GM23248 (cell line): ENCODE measurements around the gene UBTD2. TPM values are rescaled to one million over a fixed set of nuclear protein-coding genes. Genes with fewer than 3 reads are reported as not detected.
A peak's percentile ranks its signal among the peaks of the same experiment; 100 is the strongest.

Experiments
- DNase-seq: peaks from one replicate; pipeline ENCODE4 v3.0.0-alpha.2; 2015
- H2AFZ ChIP-seq: fragments of 200-600 bp; sonication (generic); 2 replicates; pipeline ENCODE4 v1.6.1; 2016; ENCODE audit warnings: antibody characterized with exemption
- H3F3A ChIP-seq: fragments of 200-600 bp; sonication (generic); 2 replicates; pipeline ENCODE4 v1.6.1; 2016; ENCODE audit warnings: mild to moderate bottlenecking, antibody characterized with exemption, mixed run types; ENCODE audit not compliant: insufficient read depth
- H3K27ac ChIP-seq: fragments of 200-600 bp; sonication (generic); 2 replicates; pipeline ENCODE4 v1.5.1; 2016; ENCODE audit warnings: mild to moderate bottlenecking
- H3K27me3 ChIP-seq: fragments of 200-600 bp; sonication (generic); replicated peaks from 2 replicates; pipeline ENCODE4 v1.6.1; 2016; ENCODE audit warnings: mild to moderate bottlenecking; ENCODE audit not compliant: insufficient read depth
- H3K36me3 ChIP-seq: fragments of 200-600 bp; sonication (generic); 2 replicates; pipeline ENCODE4 v1.6.1; 2016; ENCODE audit warnings: low read depth, mild to moderate bottlenecking
- H3K4me1 ChIP-seq: fragments of 200-600 bp; sonication (generic); 2 replicates; pipeline ENCODE4 v1.6.1; 2016; ENCODE audit warnings: mild to moderate bottlenecking; ENCODE audit not compliant: insufficient read depth
- H3K4me2 ChIP-seq: fragments of 200-600 bp; sonication (generic); one replicate; pipeline ENCODE4 v1.6.1; 2016; ENCODE audit warnings: mild to moderate bottlenecking; ENCODE audit not compliant: unreplicated experiment
- H3K4me3 ChIP-seq: fragments of 200-600 bp; sonication (generic); 2 replicates; pipeline ENCODE4 v1.5.1; 2016; ENCODE audit warnings: mild to moderate bottlenecking
- H3K79me2 ChIP-seq: fragments of 200-600 bp; sonication (generic); 2 replicates; pipeline ENCODE4 v1.6.1; 2016; ENCODE audit warnings: mild to moderate bottlenecking; ENCODE audit not compliant: insufficient read depth
- H3K9ac ChIP-seq: fragments of 200-600 bp; sonication (generic); 2 replicates; pipeline ENCODE4 v1.6.1; 2016; ENCODE audit warnings: mild to moderate bottlenecking
- H3K9me2 ChIP-seq: fragments of 200-600 bp; sonication (generic); 2 replicates; pipeline ENCODE4 v1.6.1; 2016; ENCODE audit warnings: mixed run types, mild to moderate bottlenecking, moderate library complexity; ENCODE audit not compliant: insufficient read depth
- H3K9me3 ChIP-seq: fragments of 200-600 bp; sonication (generic); one replicate; pipeline ENCODE4 v1.6.1; 2017; ENCODE audit warnings: low read depth
- H4K20me1 ChIP-seq: fragments of 200-600 bp; sonication (generic); 2 replicates; pipeline ENCODE4 v1.6.0; 2016; ENCODE audit not compliant: insufficient read depth
- EZH2 ChIP-seq: fragments of 200-600 bp; sonication (generic); IDR thresholded peaks from 2 replicates; pipeline ENCODE4 v1.6.1; 2018; ENCODE audit warnings: antibody characterized with exemption, mild to moderate bottlenecking; ENCODE audit not compliant: insufficient read depth, poor library complexity, severe bottlenecking
- EZH2phosphoT487 ChIP-seq: fragments of 200-600 bp; sonication (generic); IDR thresholded peaks from 2 replicates; pipeline ENCODE4 v1.6.1; 2018; ENCODE audit warnings: antibody characterized with exemption, moderate library complexity, mild to moderate bottlenecking, low read depth; ENCODE audit not compliant: insufficient read depth
- WGBS, 2 experiments: methylation state at CpG; one replicate each; pipeline ENCODE4 v1.1.6; 2015 to 2017; ENCODE audit warnings: low lambda C conversion rate in 2 of 2, low coverage in 1 of 2; ENCODE audit errors: missing lambda C conversion rate in 2 of 2; 5-methylcytosine and 5-hydroxymethylcytosine counted together
- in situ Hi-C: fragments of 300-500 bp; cut with MboI; formaldehyde crosslinking; loops from 2 replicates; pipeline ENCODE4 v1.15.0; 2020
- polyA plus RNA-seq: library from polyadenylated mRNA; unstranded; fragments of >200 nt; fragmentation: Nextera tagmentation; extraction: Ambion mirVana; gene quantifications from 2 replicates; pipeline ENCODE4 v1.2.1, GENCODE V29; 2016
- total RNA-seq: library from RNA; depleted of rRNA; stranded (reverse); fragments of >200 nt; shearing (Covaris generic); gene quantifications from 2 replicates; pipeline ENCODE4 v1.2.3, GENCODE V29; 2014

UBTD2 gene
- total and polyA plus RNA-seq, 2 experiments from 2014 or later, result 17.3 to 41.4 TPM

- no peak for TF ChIP-seq EZH2
- TF ChIP-seq EZH2phosphoT487, result no peak
- Histone ChIP-seq H2AFZ (peak overlapping the region; percentile 73), H3K27ac (peak overlapping the region; percentile 85), H3K9me3 (no peaks in the 10 kb centered on the region), H3F3A (peaks cover 10% of the 10 kb centered on the region), H4K20me1 (no peaks in the 10 kb centered on the region; the same call in 1 of the 2 replicates), H3K4me2 (peak overlapping the region; percentile 97), H3K9me2 (no peaks in the 10 kb centered on the region), H3K27me3 (no peaks in the 10 kb centered on the region), H3K36me3 (no peaks in the 10 kb centered on the region), H3K4me1 (peaks cover 14% of the 10 kb centered on the region), H3K4me3 (peak overlapping the region; percentile 98), H3K79me2 (peaks cover 50% of the 10 kb centered on the region), H3K9ac (peak overlapping the region; percentile 91)
- peak; percentile 91 for DNase-seq
- in situ Hi-C loops, result no loop called here
- 0 to 1% methylated on average over 44 to 66 of the region's 66 CpGs for WGBS, 2 experiments
Measured at GRCh38 chr5:172187118-172188032, 96.2 kb downstream of the UBTD2 start.

- 85 to 87% methylated on average over 13 of the region's 13 CpGs for WGBS, 2 experiments
- Histone ChIP-seq H2AFZ (no peak overlapping the region), H3K79me2 (peaks cover 61% of the 10 kb centered on the region), H3F3A (peaks cover 10% of the 10 kb centered on the region), H4K20me1 (no peaks in the 10 kb centered on the region; the same call in 1 of the 2 replicates), H3K4me2 (peak overlapping the region; percentile 97), H3K9ac (peak overlapping the region; percentile 91), H3K9me3 (no peaks in the 10 kb centered on the region), H3K36me3 (no peaks in the 10 kb centered on the region), H3K9me2 (no peaks in the 10 kb centered on the region), H3K27ac (peak overlapping the region; percentile 85), H3K4me1 (peaks cover 14% of the 10 kb centered on the region), H3K4me3 (peak overlapping the region; percentile 98), H3K27me3 (no peaks in the 10 kb centered on the region)
- no peak for DNase-seq
- TF ChIP-seq EZH2phosphoT487, result no peak
- no peak for TF ChIP-seq EZH2
- in situ Hi-C loops, result no loop called here
Measured at GRCh38 chr5:172186114-172186695, 97.4 kb downstream of the UBTD2 start.

GRCh38 chr5:172185096-172185461 is 98.5 kb downstream of the UBTD2 start:
- Histone ChIP-seq H3K4me3 (no peak overlapping the region), H3K4me1 (peaks cover 14% of the 10 kb centered on the region), H3K27me3 (no peaks in the 10 kb centered on the region), H3K4me2 (no peak overlapping the region), H3K9ac (no peak overlapping the region), H4K20me1 (no peaks in the 10 kb centered on the region; the same call in 1 of the 2 replicates), H3F3A (peaks cover 10% of the 10 kb centered on the region), H2AFZ (no peak overlapping the region), H3K9me3 (no peaks in the 10 kb centered on the region), H3K9me2 (no peaks in the 10 kb centered on the region), H3K36me3 (no peaks in the 10 kb centered on the region), H3K27ac (no peak overlapping the region), H3K79me2 (peaks cover 73% of the 10 kb centered on the region)
- 92 to 94% methylated on average over 10 of the region's 10 CpGs for WGBS, 2 experiments
- no peak for DNase-seq
- in situ Hi-C loops, result no loop called here
- TF ChIP-seq EZH2phosphoT487 (no peak), EZH2 (no peak)

GRCh38 chr5:172183881-172184280 is 99.7 kb downstream of the UBTD2 start:
- H3K9ac ChIP-seq, result no peak overlapping the region
- peaks cover 85% of the 10 kb centered on the region for H3K79me2 ChIP-seq
- no peak overlapping the region for H3K4me3 ChIP-seq
- no peaks in the 10 kb centered on the region; the same call in 1 of the 2 replicates for H4K20me1 ChIP-seq
- no peak overlapping the region for H3K4me2 ChIP-seq
- no peak overlapping the region for H2AFZ ChIP-seq
- TF ChIP-seq EZH2phosphoT487 (no peak), EZH2 (no peak)
- 97 to 98% methylated on average over 4 of the region's 4 CpGs for WGBS, 2 experiments
- no peak overlapping the region for H3K27ac ChIP-seq
- DNase-seq, result no peak
- no peaks in the 10 kb centered on the region for H3K36me3 ChIP-seq
- in situ Hi-C loops, result no loop called here
- H3K9me3 ChIP-seq, result no peaks in the 10 kb centered on the region
- peaks cover 10% of the 10 kb centered on the region for H3F3A ChIP-seq
- peaks cover 14% of the 10 kb centered on the region for H3K4me1 ChIP-seq
- no peaks in the 10 kb centered on the region for H3K27me3 ChIP-seq
- no peaks in the 10 kb centered on the region for H3K9me2 ChIP-seq
